Lower leg skin (tissue), 3 donors: Measurements from ENCODE around the gene ZFP91.

ENCODE experiments used
- CTCF ChIP-seq, 3 donors: fragments of 450-650 bp; IDR thresholded peaks; one replicate each; pipeline ENCODE4 v1.5.1; 2016; ENCODE audit warnings: antibody characterized with exemption in 3 of 3, mild to moderate bottlenecking in 3 of 3, moderate library complexity in 2 of 3
- POLR2A ChIP-seq, 2 donors: fragments of 450-650 bp; IDR thresholded peaks; one replicate each; pipeline ENCODE4 v1.6.1; 2016 to 2017; ENCODE audit warnings: antibody characterized with exemption in 2 of 2, mild to moderate bottlenecking in 1 of 2, moderate library complexity in 1 of 2

- no peak for TF ChIP-seq CTCF (IDR thresholded peaks at IDR 0.05)
- TF ChIP-seq POLR2A (IDR thresholded peaks at IDR 0.05): no peak
Observed at GRCh38 chr11:58659404-58659803, 80.5 kb downstream of the ZFP91 start.
